Erythroblast (primary cell): Measurements from ENCODE around the gene LRRN3.

ENCODE experiments used
- GATA1 ChIP-seq: IDR thresholded peaks from 2 replicates; pipeline ENCODE4 v1.6.1; 2011; ENCODE audit warnings: low read depth, mild to moderate bottlenecking, control low read depth, low read length, moderate library complexity
- POLR2A ChIP-seq: IDR thresholded peaks from 2 replicates; pipeline ENCODE4 v1.6.1; 2011; ENCODE audit warnings: mild to moderate bottlenecking, low read length

DNA sequence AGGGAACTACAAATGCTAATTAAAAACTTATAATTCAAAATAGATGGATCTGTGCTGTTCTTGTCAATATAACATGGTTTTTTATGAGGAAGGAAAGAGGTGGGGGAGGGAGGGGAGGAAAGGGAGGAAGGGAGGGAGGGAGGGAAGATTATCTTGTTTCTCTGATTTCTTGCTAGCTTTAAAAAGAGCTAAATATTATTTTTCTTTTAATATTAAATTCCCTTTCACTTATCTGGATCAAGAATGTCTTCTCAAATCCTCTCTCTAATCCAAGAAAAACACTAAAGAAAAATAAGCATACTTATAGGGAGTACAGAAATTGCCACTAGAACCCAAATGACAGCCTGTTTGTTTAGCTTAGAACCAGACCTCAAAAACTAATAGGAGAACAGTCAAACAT, 55.2 kb downstream of the LRRN3 start:
- no peak for TF ChIP-seq POLR2A
- no peak for TF ChIP-seq GATA1
